HFF-Myc (cell line): ENCODE data around the gene CACNG5.

ENCODE experiments used
- DNase-seq: peaks from one replicate; pipeline ENCODE4 v3.0.0-alpha.2; 2011; ENCODE audit warnings: low read depth; ENCODE audit errors: extremely low read depth
- H3K4me3 ChIP-seq: replicated peaks from 2 replicates; pipeline ENCODE4 v1.5.1; 2011; ENCODE audit warnings: low read depth, mild to moderate bottlenecking, control low read depth, low read length
- TF ChIP-seq, protein P1 (sequence below): IDR thresholded peaks from 2 replicates; pipeline ENCODE4 v1.5.1; 2012; ENCODE audit warnings: mild to moderate bottlenecking, low read depth, low read length, control low read depth; ENCODE audit errors: missing control alignments

The CACNG5 gene

DNA sequence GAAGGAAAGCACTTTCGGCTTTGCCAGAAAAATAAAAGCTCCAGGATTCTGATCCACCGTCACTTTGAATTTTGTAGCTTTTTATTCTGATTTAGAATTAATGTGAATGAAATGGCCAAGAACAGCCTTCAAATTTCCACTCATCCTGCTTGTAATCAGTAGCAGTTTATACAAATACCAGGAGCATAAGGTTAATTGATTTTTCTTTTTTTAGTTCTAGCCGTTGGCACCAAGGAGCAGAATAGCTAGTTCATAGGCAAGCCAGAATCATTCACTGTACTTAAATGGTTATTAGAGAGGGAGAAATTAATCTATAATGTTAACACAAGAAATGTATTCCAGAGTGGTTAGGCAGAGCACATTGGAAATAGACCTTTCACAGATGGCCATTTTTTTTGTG, 41.1 kb upstream of the CACNG5 start:
- TF ChIP-seq, protein P1, sequence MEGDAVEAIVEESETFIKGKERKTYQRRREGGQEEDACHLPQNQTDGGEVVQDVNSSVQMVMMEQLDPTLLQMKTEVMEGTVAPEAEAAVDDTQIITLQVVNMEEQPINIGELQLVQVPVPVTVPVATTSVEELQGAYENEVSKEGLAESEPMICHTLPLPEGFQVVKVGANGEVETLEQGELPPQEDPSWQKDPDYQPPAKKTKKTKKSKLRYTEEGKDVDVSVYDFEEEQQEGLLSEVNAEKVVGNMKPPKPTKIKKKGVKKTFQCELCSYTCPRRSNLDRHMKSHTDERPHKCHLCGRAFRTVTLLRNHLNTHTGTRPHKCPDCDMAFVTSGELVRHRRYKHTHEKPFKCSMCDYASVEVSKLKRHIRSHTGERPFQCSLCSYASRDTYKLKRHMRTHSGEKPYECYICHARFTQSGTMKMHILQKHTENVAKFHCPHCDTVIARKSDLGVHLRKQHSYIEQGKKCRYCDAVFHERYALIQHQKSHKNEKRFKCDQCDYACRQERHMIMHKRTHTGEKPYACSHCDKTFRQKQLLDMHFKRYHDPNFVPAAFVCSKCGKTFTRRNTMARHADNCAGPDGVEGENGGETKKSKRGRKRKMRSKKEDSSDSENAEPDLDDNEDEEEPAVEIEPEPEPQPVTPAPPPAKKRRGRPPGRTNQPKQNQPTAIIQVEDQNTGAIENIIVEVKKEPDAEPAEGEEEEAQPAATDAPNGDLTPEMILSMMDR: no peak
- H3K4me3 ChIP-seq: no peak overlapping the region
- no peak for DNase-seq

DNA sequence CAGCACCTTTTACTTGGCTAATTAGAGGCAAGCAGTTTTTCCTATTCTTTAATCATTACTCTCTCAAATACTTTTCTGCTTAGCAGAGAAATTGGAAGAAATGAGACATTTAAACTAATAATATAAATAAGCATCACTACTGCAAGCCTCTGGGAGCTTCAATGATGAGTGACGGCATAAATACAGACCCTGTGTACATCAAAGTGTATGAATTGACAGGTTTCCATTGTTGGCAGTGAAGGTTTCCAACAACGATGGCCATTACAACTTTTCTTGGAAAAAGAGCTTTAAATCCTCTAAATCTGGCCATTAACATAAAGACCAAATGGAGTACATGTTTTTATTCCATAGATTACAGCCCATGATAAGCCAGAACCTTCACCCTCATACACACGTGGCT, 39.4 kb upstream of the CACNG5 start:
- TF ChIP-seq, protein P1: no peak
- DNase-seq: no peak
- no peak overlapping the region for H3K4me3 ChIP-seq

DNA sequence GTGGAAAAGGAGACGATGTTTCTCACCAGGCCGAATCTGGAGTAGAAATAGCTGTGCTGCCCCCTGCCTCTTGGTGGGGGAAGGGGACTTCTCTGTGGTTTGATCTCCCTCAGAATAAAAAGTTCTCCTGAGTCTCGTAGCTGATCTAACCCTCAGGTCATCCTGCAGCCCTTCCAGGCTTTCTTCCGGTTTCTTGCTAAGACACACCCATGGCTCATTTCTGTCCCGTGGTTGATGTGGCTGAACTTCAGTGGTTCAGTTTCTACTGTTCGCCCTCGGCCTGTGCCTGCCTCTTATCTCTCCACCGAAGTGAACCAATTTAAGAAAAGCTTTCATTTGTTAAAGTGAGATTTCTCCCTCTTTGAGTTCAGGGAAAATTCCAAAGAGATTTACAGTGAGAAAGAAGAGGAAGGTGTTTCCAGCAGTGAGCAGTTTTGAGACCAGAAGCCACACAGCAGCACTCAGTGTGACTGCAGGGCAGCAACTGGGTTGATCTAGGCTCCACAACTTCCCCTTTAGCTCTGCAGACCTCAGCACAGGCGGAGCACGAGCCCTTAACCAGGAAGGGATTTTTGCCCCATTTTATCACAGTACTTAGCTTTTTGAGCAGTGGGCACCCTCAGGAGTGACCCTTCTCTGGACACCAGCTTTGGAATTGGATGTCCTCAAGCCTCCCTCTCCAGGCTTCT, 34.9 kb upstream of the CACNG5 start:
- TF ChIP-seq, protein P1: no peak
- no peak overlapping the region for H3K4me3 ChIP-seq
- no peak for DNase-seq

DNA sequence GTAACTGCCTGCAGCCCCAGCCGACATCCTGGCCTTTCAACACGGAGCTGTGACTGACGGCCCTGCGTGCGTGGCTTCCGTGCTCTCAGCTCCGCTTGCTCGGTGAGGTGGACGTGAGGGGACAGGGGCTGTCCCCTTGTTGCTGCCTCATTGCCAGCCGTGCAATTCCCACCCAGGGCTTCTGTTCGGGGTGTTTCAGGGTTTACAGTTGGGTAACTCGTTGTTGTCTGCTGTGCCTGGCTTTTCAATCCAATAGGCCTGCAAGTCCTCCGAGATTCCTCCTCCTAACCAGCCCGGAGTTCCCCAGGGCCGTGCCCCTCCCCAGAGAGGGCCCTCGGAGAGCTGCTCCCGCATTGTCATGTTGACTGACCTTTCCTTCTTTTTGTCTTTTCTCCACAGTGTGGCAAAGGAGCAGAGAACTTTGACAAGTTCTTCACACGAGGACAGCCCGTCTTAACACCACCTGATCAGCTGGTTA, 31.4 kb upstream of the CACNG5 start:
- DNase-seq: no peak
- H3K4me3 ChIP-seq: no peak overlapping the region
- TF ChIP-seq, protein P1: no peak

DNA sequence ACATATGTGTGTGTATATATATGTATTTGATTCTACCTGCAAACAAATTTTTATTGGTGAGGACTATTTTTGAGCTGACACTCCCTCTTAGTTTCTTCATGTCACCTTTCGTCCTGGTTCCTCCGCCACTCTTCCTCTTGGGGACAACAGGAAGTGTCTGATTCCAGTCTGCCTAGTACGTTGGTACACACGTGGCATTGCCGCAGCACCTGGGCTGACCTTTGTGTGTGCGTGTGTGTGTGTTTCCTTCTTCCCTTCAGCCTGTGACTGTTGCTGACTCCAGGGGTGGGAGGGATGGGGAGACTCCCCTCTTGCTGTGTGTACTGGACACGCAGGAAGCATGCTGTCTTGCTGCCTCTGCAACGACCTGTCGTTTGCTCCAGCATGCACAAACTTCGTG, 29.4 kb upstream of the CACNG5 start:
- H3K4me3 ChIP-seq: no peak overlapping the region
- DNase-seq: no peak
- TF ChIP-seq, protein P1: no peak

DNA sequence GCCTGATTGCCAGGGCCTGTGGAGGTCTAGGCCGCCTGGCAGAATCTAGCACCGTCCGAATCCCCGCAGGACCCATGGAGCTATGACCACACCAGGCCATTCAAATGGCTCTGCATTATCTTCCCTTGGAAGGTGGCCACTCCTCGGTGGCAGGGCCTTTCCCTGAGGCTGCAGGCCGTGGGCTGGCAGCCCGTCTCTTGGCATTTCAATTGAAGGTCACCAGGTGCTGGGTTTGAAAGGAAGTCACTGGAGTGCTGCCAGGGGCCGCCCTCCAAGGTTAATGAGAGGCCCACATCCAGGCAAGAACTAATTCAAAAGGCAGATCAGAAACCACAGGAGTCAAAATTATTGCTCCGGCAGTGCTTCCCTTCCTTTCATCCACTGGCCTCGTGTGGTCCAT, 27.7 kb upstream of the CACNG5 start:
- DNase-seq: no peak
- H3K4me3 ChIP-seq: no peak overlapping the region
- TF ChIP-seq, protein P1: no peak

DNA sequence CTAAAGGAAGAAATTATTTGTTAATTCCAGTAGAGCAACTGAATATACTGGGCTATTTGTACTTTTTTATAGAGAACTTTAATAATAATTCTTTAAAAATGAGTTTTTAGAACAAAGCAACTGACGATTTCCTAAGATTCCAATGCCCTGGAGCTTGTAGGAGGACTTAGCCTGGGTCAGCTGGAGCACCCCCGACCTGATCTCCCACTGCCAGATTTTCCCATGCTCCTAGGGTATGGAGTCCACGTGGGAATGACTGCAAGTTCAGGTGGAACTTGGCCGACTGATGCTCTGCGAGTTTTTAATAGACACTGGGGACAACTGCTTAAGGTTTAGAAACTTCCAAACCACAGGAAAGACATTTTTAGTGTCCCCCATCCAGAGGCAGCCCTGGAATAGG, 25.5 kb upstream of the CACNG5 start:
- TF ChIP-seq, protein P1: no peak
- no peak overlapping the region for H3K4me3 ChIP-seq
- DNase-seq: no peak
